CD4-positive, alpha-beta T cell treated with Interleukin-17A for 4 hours (primary cell): ENCODE results near the gene ADAMTS6.
A peak's percentile ranks its signal among the peaks of the same experiment; 100 is the strongest.
"Not testable (repeated sequence)": the region's sequence is repeated elsewhere in the genome, so short reads cannot be mapped to it uniquely, and the experiment has no call there.

Experiments used
- DNase-seq: peaks from one replicate; pipeline ENCODE4 v3.0.0-alpha.2; 2020; ENCODE audit warnings: mixed read lengths

The ADAMTS6 gene

DNA sequence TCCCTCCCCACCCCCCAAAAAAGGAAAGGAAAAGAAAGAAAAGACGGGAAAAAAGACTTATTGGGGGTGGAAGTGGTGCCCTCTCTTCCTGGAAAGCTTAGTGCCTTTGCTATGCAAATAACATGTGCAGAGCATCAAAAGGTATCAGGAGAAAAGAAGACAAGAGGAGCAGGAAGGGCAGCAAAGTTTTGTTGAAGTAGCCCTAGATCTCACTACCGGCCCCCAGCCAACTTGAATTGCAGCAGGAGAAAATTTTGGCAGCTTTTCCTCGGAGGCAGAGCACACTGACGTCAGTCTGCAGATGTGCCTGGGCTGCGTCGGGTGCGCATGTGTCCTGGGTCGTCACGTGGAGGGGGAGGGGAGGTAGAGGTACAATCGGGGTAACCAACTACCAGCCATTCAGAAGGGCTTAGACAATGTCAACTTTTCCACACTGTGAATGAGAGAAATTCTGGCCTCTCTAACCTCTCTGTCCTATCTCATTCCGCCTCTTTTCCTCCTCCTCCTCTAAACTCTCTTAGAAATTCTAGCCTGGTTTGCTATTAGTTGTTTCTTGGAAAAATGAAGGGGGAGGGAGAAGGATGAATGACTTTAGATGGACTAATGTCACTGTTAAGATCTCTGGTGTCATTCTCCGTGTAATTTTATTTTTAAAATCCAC, at the start of gene ADAMTS6:
TSS of gene ADAMTS6 (minus strand) at position 286 of the 661 bp plus-strand sequence. CDS start 8,247 bp downstream, outside the sequence.
- DNase-seq, result peak; percentile 84

GRCh38 chr5:65530904-65531303, 49.2 kb upstream of the ADAMTS6 start:
- DNase-seq, result no peak

DNA sequence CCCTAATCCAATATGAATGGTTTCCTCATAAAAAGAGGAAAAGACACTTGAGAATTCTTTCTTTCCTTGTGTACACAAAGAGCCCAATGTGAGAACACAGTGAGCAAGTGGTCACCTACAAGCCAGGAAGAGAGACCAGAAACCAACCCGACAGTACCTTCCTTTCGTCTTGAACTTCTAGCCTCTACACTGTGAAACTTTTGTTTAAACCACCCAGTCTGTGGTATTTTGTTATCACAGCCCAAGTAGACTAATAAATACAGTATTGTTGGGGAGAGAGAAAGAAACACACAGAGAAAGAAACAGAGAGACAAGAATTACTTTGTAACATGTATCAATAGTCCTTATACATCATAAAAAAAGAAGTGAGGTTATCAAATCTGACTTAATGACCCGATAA, 44.0 kb upstream of the ADAMTS6 start:
- DNase-seq, result no peak

- no peak for DNase-seq
These were observed 30.6 kb upstream of the ADAMTS6 start for GRCh38 chr5:65512170-65512937.

DNA sequence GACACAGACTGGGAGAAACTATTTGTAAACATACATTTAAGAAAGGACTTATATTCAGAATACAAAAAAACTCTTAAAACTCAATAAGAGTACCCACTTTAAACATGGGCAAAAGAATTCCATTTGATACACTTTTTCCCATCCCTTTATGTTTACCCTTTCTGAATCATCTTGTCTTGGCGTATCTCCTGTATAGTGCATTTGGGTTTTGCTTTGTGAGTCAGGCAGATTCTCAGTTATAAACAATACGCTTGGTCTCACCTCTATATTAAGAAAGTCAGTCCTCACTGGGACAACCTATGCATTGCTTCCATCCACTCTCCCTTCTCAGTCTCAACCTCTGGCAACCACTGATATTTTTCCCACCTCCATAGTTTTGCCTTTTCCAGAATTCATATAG, 27.3 kb upstream of the ADAMTS6 start:
- DNase-seq, result no peak

- DNase-seq, result no peak
These were observed 25.2 kb upstream of the ADAMTS6 start for GRCh38 chr5:65506961-65507360.

DNA sequence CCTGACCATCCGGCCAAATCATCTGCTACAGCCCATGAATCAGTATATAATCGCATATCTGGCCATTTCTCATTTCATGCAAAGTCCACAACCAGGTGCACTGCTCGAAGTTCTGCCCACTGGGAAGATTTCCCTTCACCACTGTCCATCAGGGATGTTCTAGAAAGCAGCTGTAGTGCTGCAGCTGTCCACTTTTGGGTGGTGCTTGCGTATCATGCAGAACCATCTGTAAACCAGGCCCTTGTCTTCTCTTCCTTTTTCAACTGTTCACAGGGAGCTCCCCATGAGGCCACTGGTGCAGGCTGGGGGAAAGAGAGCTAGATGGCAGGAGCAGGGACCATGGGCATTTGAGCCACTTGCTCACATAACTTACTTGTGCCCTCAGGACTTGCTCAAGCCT, 7.4 kb upstream of the ADAMTS6 start:
- DNase-seq, result no peak

- not testable (repeated sequence) for DNase-seq
These were observed 6.4 kb upstream of the ADAMTS6 start for GRCh38 chr5:65488038-65488687.

DNA sequence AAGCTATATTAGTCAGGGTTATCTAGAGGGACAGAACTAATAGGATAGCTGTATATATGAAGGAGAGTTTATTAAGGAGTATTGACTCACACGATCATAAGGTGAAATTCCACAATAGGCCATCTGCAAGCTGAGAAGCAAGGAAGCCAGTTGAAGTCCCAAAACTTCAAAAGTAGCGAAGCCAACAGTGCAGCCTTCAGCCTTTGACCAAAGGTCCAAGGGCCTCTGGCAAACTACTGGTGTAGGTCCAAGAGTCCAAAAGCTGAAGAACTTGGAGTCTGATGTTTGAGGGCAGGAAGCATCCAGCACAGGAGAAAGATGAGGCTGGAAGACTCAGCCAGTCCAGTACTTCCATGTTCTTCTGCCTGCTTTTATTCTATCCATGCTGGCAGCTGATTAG, 5.1 kb upstream of the ADAMTS6 start:
- DNase-seq, result not testable (repeated sequence)

DNA sequence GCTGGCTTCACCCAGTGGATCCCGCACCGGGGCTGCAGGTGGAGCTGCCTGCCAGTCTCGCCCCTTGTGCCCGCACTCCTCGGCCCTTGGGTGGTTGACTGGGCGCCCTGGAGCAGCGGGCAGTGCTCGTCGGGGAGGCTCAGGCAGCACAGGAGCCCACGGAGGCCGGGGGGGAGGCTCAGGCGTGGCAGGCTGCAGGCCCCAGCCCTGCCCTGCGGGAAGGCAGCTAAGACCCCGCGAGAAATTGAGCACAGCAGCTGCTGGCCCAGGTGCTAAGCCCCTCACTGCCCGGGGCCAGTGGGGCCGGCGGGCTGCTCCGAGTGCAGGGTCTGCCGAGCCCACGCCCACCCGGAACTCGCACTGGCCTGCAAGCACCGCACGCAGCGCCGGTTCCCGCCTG, 3.7 kb upstream of the ADAMTS6 start:
- no peak for DNase-seq

- no peak for DNase-seq
These were observed 2.0 kb upstream of the ADAMTS6 start for GRCh38 chr5:65483546-65484346.

- peak; percentile 22 for DNase-seq
These were observed 1.2 kb upstream of the ADAMTS6 start for GRCh38 chr5:65482736-65483545.

DNA sequence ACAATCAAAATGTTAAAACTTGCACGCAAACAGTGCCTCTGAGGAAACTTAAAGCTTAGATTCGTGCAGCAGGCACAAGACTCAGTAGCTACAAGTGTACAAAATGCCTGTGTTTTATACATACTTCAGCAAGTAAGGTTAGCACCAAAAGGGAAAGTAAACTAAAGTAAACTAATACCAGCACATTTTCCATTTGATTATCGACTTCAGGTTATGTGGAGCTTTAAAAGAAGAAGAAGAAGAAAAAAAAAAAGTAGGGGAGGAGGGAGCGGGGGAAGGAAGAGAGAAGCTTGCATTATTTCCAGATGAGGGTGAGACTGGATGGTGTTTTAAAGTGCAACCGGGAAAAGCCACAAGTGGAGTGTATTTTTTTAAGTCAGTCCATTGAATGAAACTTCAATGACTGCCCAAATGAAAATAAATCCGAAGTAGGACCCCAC, 596 bp upstream of the ADAMTS6 start:
- DNase-seq, result peak; percentile 3

DNA sequence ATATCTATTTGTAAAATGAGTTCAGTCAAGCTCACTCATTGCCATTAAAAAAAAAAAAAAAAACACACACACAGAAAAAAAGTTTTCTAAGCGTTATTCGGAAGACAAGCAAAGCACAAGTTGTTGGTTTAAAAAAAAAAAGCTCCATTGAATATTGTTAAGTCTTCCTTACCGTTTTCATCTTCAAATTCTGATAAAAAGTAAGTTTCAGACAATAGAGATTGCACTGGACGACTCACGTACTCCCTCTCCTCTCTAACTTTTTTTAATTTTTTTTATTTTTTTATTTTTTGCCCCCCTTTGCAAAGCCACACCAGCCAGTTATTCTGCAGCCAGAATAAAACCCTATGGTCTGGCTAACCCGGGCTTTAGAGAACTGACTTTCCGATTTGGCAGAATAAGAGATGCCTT, 544 bp downstream of the ADAMTS6 start:
- DNase-seq, result no peak

GRCh38 chr5:65480306-65480865, 1.3 kb downstream of the ADAMTS6 start:
- peak; percentile 62 for DNase-seq

- DNase-seq, result no peak
These were observed 2.2 kb downstream of the ADAMTS6 start for GRCh38 chr5:65479527-65479926.

DNA sequence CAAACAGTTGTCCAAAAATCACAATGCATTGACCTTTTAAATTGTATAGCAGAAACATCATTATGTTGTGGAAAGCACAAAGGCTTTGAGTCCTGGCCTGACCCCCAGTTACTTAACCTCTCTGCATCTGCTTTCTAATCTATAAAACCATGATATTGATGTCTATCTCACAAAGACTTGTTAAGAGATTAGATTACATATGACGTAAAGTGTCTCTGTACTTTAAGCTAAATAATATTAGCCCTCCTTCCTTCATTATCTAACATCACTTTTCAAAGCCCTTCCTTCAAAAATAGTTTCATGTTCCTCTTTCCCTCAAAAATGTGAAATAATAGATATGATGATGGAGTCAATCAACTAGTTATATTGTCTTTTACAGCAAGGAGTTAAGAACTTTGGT, 3.4 kb downstream of the ADAMTS6 start:
- no peak for DNase-seq

DNA sequence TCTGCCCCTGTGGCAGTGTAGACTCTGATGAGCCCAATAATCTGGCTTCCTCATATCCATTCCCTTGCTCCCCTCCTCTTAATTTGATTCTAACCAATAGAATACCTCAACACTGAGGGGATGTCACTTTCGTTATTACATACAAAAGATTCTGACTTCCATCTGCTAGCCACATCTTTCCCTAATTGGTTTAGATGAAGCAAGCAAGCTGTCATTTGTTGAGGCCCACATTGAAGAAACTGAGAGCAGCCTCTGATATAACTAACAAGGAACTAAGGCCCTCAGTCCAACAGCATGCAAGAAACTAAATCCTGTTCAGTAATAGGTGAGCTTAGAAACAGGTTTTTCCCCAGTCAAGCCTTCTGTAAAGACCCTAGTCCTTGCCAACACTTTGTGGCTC, 5.8 kb downstream of the ADAMTS6 start:
- no peak for DNase-seq

DNA sequence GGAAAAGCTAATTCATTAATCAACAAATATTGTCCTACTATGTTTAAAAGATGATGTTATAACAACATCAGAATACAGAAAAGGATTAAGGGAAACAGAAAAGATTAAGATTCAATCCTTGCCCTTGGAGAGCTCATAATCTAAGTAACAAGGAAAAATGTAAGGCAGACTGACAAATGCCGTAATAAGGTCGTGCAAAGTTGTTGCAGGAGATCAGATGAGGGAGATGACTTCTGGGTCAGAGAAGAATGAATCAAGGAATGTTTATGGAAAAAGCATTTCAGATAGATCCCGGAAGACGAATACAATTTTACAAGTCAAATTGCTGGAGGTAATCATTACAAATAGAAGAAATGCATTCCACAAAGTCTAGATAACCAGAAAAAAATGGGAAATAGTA, 6.4 kb downstream of the ADAMTS6 start:
- DNase-seq, result no peak

GRCh38 chr5:65474130-65474711, 7.5 kb downstream of the ADAMTS6 start:
- no peak for DNase-seq

DNA sequence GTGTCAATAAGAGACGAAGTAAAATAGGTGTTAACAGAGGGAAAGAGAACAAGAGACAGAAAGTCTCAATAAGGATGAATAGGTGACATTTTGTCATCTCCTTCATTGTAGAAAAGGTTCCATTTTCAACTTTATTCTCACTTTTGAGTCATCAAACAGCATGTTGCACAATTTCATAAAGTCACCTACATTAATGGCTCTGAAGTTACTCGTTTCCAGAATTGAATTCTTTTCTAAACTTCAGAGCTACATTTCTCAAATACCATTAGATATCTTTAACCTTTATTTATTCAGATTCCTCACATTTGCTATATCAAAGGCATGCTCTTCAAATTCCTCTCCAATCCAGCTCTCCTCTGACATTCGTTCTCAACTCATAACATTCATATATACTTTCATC, 13.1 kb downstream of the ADAMTS6 start:
- DNase-seq, result no peak
